ENCODE data around the gene C1orf167.

The C1orf167 gene

GRCh38 chr1:11838349-11839272 lies 76.6 kb downstream of the C1orf167 start:
- peak; percentile 62 to 65 for DNase-seq

Measured in NCI-H2081 (cell line).